Measurements from ENCODE around the gene PLCB1. TPM values are rescaled to one million over a fixed set of nuclear protein-coding genes. Genes with fewer than 3 reads are reported as not detected.

Gene PLCB1
- total RNA-seq, 1 experiment from 2014 or later, result not detected

- H2AFZ ChIP-seq, result no peak overlapping the region
- H3K4me3 ChIP-seq, result no peak overlapping the region
- peaks cover 7% of the 10 kb centered on the region; the same call in 1 of the 2 replicates for H3K27me3 ChIP-seq (ENCODE audit: insufficient read depth, low read depth)
- H3K79me2 ChIP-seq (ENCODE audit: low read depth), result no peaks in the 10 kb centered on the region
- no peaks in the 10 kb centered on the region for H3K36me3 ChIP-seq (ENCODE audit: low read depth)
- H3K4me2 ChIP-seq, result no peak overlapping the region
- H3K4me1 ChIP-seq (replicated peaks; ENCODE audit: insufficient read depth), result no peaks in the 10 kb centered on the region
- TF ChIP-seq CTCF (conservative IDR thresholded peaks at IDR 0.05), result no peak
- DNase-seq, result no peak
- POLR2A ChIA-PET (ENCODE audit: unreplicated experiment), result no interaction called here
- no peak overlapping the region for H3K27ac ChIP-seq
- H3K9me3 ChIP-seq (ENCODE audit: insufficient read depth, low read depth), result no peaks in the 10 kb centered on the region
- no peaks in the 10 kb centered on the region for H3F3A ChIP-seq (ENCODE audit: insufficient read depth, low read depth)
- intact Hi-C loops (cut with micrococcal nuclease; ENCODE audit: unreplicated experiment), result no loop called here
- H4K20me1 ChIP-seq (ENCODE audit: insufficient read depth), result no peaks in the 10 kb centered on the region
- CTCF ChIA-PET, result no interaction called here
- H3K9me2 ChIP-seq (ENCODE audit: insufficient read depth), result no peaks in the 10 kb centered on the region
- no TSS peak for BruUV-seq (replicated peaks)
Measured at GRCh38 chr20:8372824-8373380, 240.8 kb downstream of the PLCB1 start.

- CTCF ChIA-PET, result no interaction called here
- Histone ChIP-seq H4K20me1 (ENCODE audit: insufficient read depth) (no peaks in the 10 kb centered on the region), H3K9me3 (ENCODE audit: insufficient read depth, low read depth) (no peaks in the 10 kb centered on the region), H3K4me2 (no peak overlapping the region), H3K27ac (no peak overlapping the region), H3K4me1 (replicated peaks; ENCODE audit: insufficient read depth) (no peaks in the 10 kb centered on the region), H3K79me2 (ENCODE audit: low read depth) (no peaks in the 10 kb centered on the region), H2AFZ (no peak overlapping the region), H3F3A (ENCODE audit: insufficient read depth, low read depth) (no peaks in the 10 kb centered on the region), H3K36me3 (ENCODE audit: low read depth) (no peaks in the 10 kb centered on the region), H3K4me3 (no peak overlapping the region), H3K27me3 (ENCODE audit: insufficient read depth, low read depth) (peaks cover 7% of the 10 kb centered on the region; the same call in 1 of the 2 replicates), H3K9me2 (ENCODE audit: insufficient read depth) (no peaks in the 10 kb centered on the region)
- TF ChIP-seq EZH2 (IDR thresholded peaks at IDR 0.05; ENCODE audit: low read depth) (no peak), CTCF (conservative IDR thresholded peaks at IDR 0.05) (no peak)
- BruUV-seq (replicated peaks), result no TSS peak
- POLR2A ChIA-PET (ENCODE audit: unreplicated experiment), result no interaction called here
- intact Hi-C loops (cut with micrococcal nuclease; ENCODE audit: unreplicated experiment), result no loop called here
- DNase-seq, result no peak
Measured at GRCh38 chr20:8373579-8373978, 241.5 kb downstream of the PLCB1 start.

- H3K79me2 ChIP-seq (ENCODE audit: low read depth), result no peaks in the 10 kb centered on the region
- no peak for DNase-seq
- no peak overlapping the region for H3K27ac ChIP-seq
- no peak overlapping the region for H2AFZ ChIP-seq
- no peak overlapping the region for H3K4me2 ChIP-seq
- intact Hi-C loops (cut with micrococcal nuclease; ENCODE audit: unreplicated experiment), result no loop called here
- no peaks in the 10 kb centered on the region for H3K36me3 ChIP-seq (ENCODE audit: low read depth)
- no peaks in the 10 kb centered on the region for H4K20me1 ChIP-seq (ENCODE audit: insufficient read depth)
- peaks cover 7% of the 10 kb centered on the region; the same call in 1 of the 2 replicates for H3K27me3 ChIP-seq (ENCODE audit: insufficient read depth, low read depth)
- H3K4me1 ChIP-seq (replicated peaks; ENCODE audit: insufficient read depth), result no peaks in the 10 kb centered on the region
- ChIA-PET CTCF (no interaction called here), POLR2A (ENCODE audit: unreplicated experiment) (no interaction called here)
- no peak for TF ChIP-seq CTCF (conservative IDR thresholded peaks at IDR 0.05)
- no peak for TF ChIP-seq EZH2 (IDR thresholded peaks at IDR 0.05; ENCODE audit: low read depth)
- H3F3A ChIP-seq (ENCODE audit: insufficient read depth, low read depth), result no peaks in the 10 kb centered on the region
- H3K4me3 ChIP-seq, result no peak overlapping the region
- no peaks in the 10 kb centered on the region for H3K9me2 ChIP-seq (ENCODE audit: insufficient read depth)
- no TSS peak for BruUV-seq (replicated peaks)
- H3K9me3 ChIP-seq (ENCODE audit: insufficient read depth, low read depth), result no peaks in the 10 kb centered on the region
Measured at GRCh38 chr20:8375898-8376297, 243.8 kb downstream of the PLCB1 start.

All from PC-9 (cell line).